Endodermal cell (in vitro differentiated cells): ENCODE data around the gene WFDC11. TPM values are rescaled to one million over a fixed set of nuclear protein-coding genes. Genes with fewer than 3 reads are reported as not detected.
"Not testable (repeated sequence)": the region's sequence is repeated elsewhere in the genome, so short reads cannot be mapped to it uniquely, and the experiment has no call there.

ENCODE experiments used
- DNase-seq: peaks from one replicate; pipeline ENCODE4 v3.0.0-alpha.2; 2017
- H3K27ac ChIP-seq: 2 replicates; pipeline ENCODE4 v1.5.1; 2013; ENCODE audit warnings: mild to moderate bottlenecking, low read depth, low read length, moderate library complexity
- H3K27me3 ChIP-seq: 2 replicates; pipeline ENCODE4 v1.6.1; 2013; ENCODE audit warnings: mild to moderate bottlenecking, low read length, moderate library complexity; ENCODE audit not compliant: insufficient read depth, control insufficient read depth, poor library complexity, severe bottlenecking
- H3K36me3 ChIP-seq: 2 replicates; pipeline ENCODE4 v1.7.0; 2013; ENCODE audit warnings: mild to moderate bottlenecking, low read length, moderate library complexity; ENCODE audit not compliant: control insufficient read depth, insufficient read depth
- H3K4me1 ChIP-seq: one replicate; pipeline ENCODE4 v1.7.0; 2013; ENCODE audit warnings: low read length; ENCODE audit not compliant: control insufficient read depth, insufficient read depth
- H3K4me3 ChIP-seq: 2 replicates; pipeline ENCODE4 v1.5.1; 2013; ENCODE audit warnings: mild to moderate bottlenecking, low read length, moderate library complexity
- H3K9ac ChIP-seq: 2 replicates; pipeline ENCODE4 v1.6.1; 2013; ENCODE audit warnings: mild to moderate bottlenecking, low read length, moderate library complexity; ENCODE audit not compliant: poor library complexity, severe bottlenecking; ENCODE audit errors: extremely low read depth
- H3K9me3 ChIP-seq: 2 replicates; pipeline ENCODE4 v1.6.1; 2013; ENCODE audit warnings: mild to moderate bottlenecking, low read length, moderate library complexity; ENCODE audit not compliant: control insufficient read depth
- H3K27ac Mint-ChIP-seq: 2 replicates; pipeline ENCODE4 v1.8.0; 2020; ENCODE audit warnings: mixed read lengths
- H3K27me3 Mint-ChIP-seq: 2 replicates; pipeline ENCODE4 v1.8.0; 2021; ENCODE audit warnings: mild to moderate bottlenecking, mixed read lengths; ENCODE audit not compliant: insufficient read depth
- H3K36me3 Mint-ChIP-seq: 2 replicates; pipeline ENCODE4 v1.8.0; 2020; ENCODE audit warnings: low read depth, mixed read lengths
- H3K4me1 Mint-ChIP-seq: 2 replicates; pipeline ENCODE4 v1.8.0; 2020; ENCODE audit warnings: mixed read lengths
- H3K4me3 Mint-ChIP-seq: 2 replicates; pipeline ENCODE4 v1.8.0; 2020; ENCODE audit warnings: mild to moderate bottlenecking, moderate library complexity, mixed read lengths
- H3K9me3 Mint-ChIP-seq: 2 replicates; pipeline ENCODE4 v1.8.0; 2020; ENCODE audit warnings: mild to moderate bottlenecking, mixed read lengths
- CTCF ChIP-seq: fragments of 200-600 bp; sonication (generic); conservative IDR thresholded peaks from 2 replicates; pipeline ENCODE4 v1.5.0; 2021; ENCODE audit warnings: antibody characterized with exemption, mild to moderate bottlenecking
- WGBS, 2 experiments: methylation state at CpG; one replicate each; pipeline versions ENCODE4 v1.1.5 to v1.1.7; 2013; ENCODE audit warnings: missing lambda C conversion rate in 2 of 2, mixed read lengths in 1 of 2; ENCODE audit not compliant: insufficient coverage in 1 of 2, insufficient read length in 1 of 2; 5-methylcytosine and 5-hydroxymethylcytosine counted together
- long read RNA-seq, 4 experiments: library from polyadenylated mRNA in 2 of 4; library from RNA in 1 of 4; library from capped mRNA in 1 of 4; stranded (forward) in 3 of 4; unstranded in 1 of 4; transcript quantifications; one replicate each; pipeline ENCODE4 v2.0.0, GENCODE V29; 2020 to 2021; ENCODE audit warnings: inconsistent platforms in 1 of 4
- polyA plus RNA-seq, 2 experiments: library from polyadenylated mRNA; stranded (reverse); fragments of 50-300 nt; gene quantifications; one replicate each; pipeline ENCODE4 v1.2.3, GENCODE V29; 2013
- total RNA-seq, 2 donors: library from RNA; stranded (reverse); fragmentation: NEBNext Ultra II Directional in 1 of 2; extraction: Animal tissue kit (Norgen Biotek cat#: 25700) in 1 of 2; gene quantifications; 2 replicates in 1 of 2; 3 replicates in 1 of 2; pipeline ENCODE4 v1.2.1, GENCODE V29; 2021

The WFDC11 gene
- not detected for total RNA-seq
- not detected for polyA plus RNA-seq (2013, experiment 1 of 2)
- not detected for polyA plus RNA-seq (2013, experiment 2 of 2)
- long read RNA-seq, experiment 1 = 0 reads
- long read RNA-seq, experiment 2 = 0 reads
- long read RNA-seq, experiment 3 = 0 reads
- long read RNA-seq, experiment 4 = 0 reads

GRCh38 chr20:45670139-45670538, at the start of gene WFDC11:
TSS of gene WFDC11 (minus strand) at chr20:45670239. CDS start at chr20:45650600, 19,639 bp downstream.
- no peaks in the 10 kb centered on the region for H3K4me1 Mint-ChIP-seq
- Histone ChIP-seq H3K4me3 (no peak within 1 kb of the TSS), H3K27ac (no peak within 1 kb of the TSS), H3K9ac (no peak within 1 kb of the TSS), H3K36me3 (no peaks in the 10 kb centered on the region), H3K27me3 (no peaks in the 10 kb centered on the region), H3K4me1 (no peaks in the 10 kb centered on the region), H3K9me3 (peaks cover 14% of the 10 kb centered on the region)
- H3K27ac Mint-ChIP-seq = no peak within 1 kb of the TSS
- H3K36me3 Mint-ChIP-seq = peaks cover 3% of the 10 kb centered on the region
- WGBS, 2 experiments = 83% methylated on average over 1 of the region's 1 CpG; no CpG with 5 or more reads in 1 of the 2 experiments
- H3K4me3 Mint-ChIP-seq = no peak within 1 kb of the TSS
- no peak for DNase-seq
- no peaks in the 10 kb centered on the region for H3K27me3 Mint-ChIP-seq
- H3K9me3 Mint-ChIP-seq = peaks cover 28% of the 10 kb centered on the region
- no peak for TF ChIP-seq CTCF

GRCh38 chr20:45716141-45716688, 46.2 kb upstream of the WFDC11 start:
- H3K4me1 ChIP-seq, H3K9ac ChIP-seq, H3K27ac Mint-ChIP-seq, H3K4me3 ChIP-seq, H3K36me3 Mint-ChIP-seq, H3K27ac ChIP-seq, H3K27me3 Mint-ChIP-seq, H3K9me3 ChIP-seq, H3K27me3 ChIP-seq, H3K4me3 Mint-ChIP-seq, DNase-seq, H3K36me3 ChIP-seq, H3K4me1 Mint-ChIP-seq: not testable (repeated sequence)
- peaks cover 27% of the 10 kb centered on the region for H3K9me3 Mint-ChIP-seq

GRCh38 chr20:45704969-45705637, 35.1 kb upstream of the WFDC11 start, which contains the start of gene WFDC10B:
TSS of gene WFDC10B (minus strand) at chr20:45705019. CDS start at chr20:45685992, 19,027 bp downstream.
- Histone ChIP-seq H3K9ac (no peak within 1 kb of the TSS), H3K9me3 (no peaks in the 10 kb centered on the region), H3K36me3 (no peaks in the 10 kb centered on the region), H3K4me3 (no peak within 1 kb of the TSS), H3K27ac (no peak within 1 kb of the TSS), H3K4me1 (peaks cover 4% of the 10 kb centered on the region), H3K27me3 (no peaks in the 10 kb centered on the region)
- Mint-ChIP-seq H3K27me3 (peaks cover 4% of the 10 kb centered on the region), H3K4me3 (no peak within 1 kb of the TSS), H3K27ac (no peak within 1 kb of the TSS), H3K9me3 (no peaks in the 10 kb centered on the region), H3K4me1 (peaks cover 4% of the 10 kb centered on the region), H3K36me3 (peaks cover 2% of the 10 kb centered on the region)
- no peak for DNase-seq
- WGBS, 2 experiments = 92 to 100% methylated on average over 1 of the region's 1 CpG
- no peak for TF ChIP-seq CTCF
